ENCODE measurements around the gene RSPH10B. TPM values are rescaled to one million over a fixed set of nuclear protein-coding genes. Genes with fewer than 3 reads are reported as not detected.
"Not testable (repeated sequence)": the region's sequence is repeated elsewhere in the genome, so short reads cannot be mapped to it uniquely, and the experiment has no call there.

The RSPH10B gene
- total and polyA plus RNA-seq, 2 experiments from 2014 or later, result not detected

DNA sequence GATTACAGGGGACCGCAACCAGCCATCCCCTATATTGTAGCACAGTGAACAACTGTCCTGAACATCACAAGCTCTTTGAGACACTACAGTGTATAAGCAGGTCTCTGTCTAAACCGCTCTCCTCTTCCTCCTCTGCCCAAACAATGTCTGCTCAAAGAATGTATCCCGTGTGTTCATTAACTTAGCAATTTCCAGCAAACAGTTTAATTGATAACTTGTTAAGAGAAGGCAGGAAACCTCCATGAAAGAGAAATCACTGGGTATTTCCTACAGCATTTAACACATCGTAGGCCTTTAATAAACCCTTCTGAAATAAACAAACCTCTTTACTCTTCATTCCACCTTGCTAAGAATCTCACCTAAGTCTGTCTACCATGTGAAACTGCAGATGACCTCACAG, 36.9 kb upstream of the RSPH10B start:
- Histone ChIP-seq H3K4me1 (ENCODE audit: insufficient read depth) (peaks cover 13% of the 10 kb centered on the region), H3K9me2 (replicated peaks; ENCODE audit: insufficient read depth) (no peaks in the 10 kb centered on the region), H3K27ac (no peak overlapping the region), H3K36me3 (replicated peaks; ENCODE audit: insufficient read depth, low read depth) (no peaks in the 10 kb centered on the region), H3K4me3 (no peak overlapping the region), H2AFZ (no peak overlapping the region), H3K79me2 (peaks cover 37% of the 10 kb centered on the region), H4K20me1 (ENCODE audit: insufficient read depth, poor library complexity, severe bottlenecking) (no peaks in the 10 kb centered on the region), H3K9me3 (ENCODE audit: low read depth) (no peaks in the 10 kb centered on the region), H3K27me3 (no peaks in the 10 kb centered on the region), H3K4me2 (peak overlapping the region; percentile 85)
- DNase-seq (ENCODE audit: low spot score), result no peak
- 90% methylated on average over 4 of the region's 4 CpGs for WGBS (ENCODE audit: low lambda C conversion rate, missing lambda C conversion rate)
- TF ChIP-seq EZH2 (IDR thresholded peaks at IDR 0.05; ENCODE audit: borderline replicate concordance), result no peak
- TF ChIP-seq, protein P1, sequence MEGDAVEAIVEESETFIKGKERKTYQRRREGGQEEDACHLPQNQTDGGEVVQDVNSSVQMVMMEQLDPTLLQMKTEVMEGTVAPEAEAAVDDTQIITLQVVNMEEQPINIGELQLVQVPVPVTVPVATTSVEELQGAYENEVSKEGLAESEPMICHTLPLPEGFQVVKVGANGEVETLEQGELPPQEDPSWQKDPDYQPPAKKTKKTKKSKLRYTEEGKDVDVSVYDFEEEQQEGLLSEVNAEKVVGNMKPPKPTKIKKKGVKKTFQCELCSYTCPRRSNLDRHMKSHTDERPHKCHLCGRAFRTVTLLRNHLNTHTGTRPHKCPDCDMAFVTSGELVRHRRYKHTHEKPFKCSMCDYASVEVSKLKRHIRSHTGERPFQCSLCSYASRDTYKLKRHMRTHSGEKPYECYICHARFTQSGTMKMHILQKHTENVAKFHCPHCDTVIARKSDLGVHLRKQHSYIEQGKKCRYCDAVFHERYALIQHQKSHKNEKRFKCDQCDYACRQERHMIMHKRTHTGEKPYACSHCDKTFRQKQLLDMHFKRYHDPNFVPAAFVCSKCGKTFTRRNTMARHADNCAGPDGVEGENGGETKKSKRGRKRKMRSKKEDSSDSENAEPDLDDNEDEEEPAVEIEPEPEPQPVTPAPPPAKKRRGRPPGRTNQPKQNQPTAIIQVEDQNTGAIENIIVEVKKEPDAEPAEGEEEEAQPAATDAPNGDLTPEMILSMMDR (IDR thresholded peaks at IDR 0.05; ENCODE audit: poor library complexity), result no peak
- no peak for TF ChIP-seq EZH2phosphoT487 (IDR thresholded peaks at IDR 0.05; ENCODE audit: low read depth, severe bottlenecking, unreplicated experiment)

- H2AFZ ChIP-seq, result no peak overlapping the region
- no peak overlapping the region for H3K27ac ChIP-seq
- no peak overlapping the region for H3K4me3 ChIP-seq
- H3K4me1 ChIP-seq (ENCODE audit: insufficient read depth), result no peaks in the 10 kb centered on the region
- no peak for TF ChIP-seq EZH2 (IDR thresholded peaks at IDR 0.05; ENCODE audit: borderline replicate concordance)
- TF ChIP-seq EZH2phosphoT487 (IDR thresholded peaks at IDR 0.05; ENCODE audit: low read depth, severe bottlenecking, unreplicated experiment), result no peak
- TF ChIP-seq, protein P1 (IDR thresholded peaks at IDR 0.05; ENCODE audit: poor library complexity), result peak; percentile 82
- no peaks in the 10 kb centered on the region for H3K36me3 ChIP-seq (replicated peaks; ENCODE audit: insufficient read depth, low read depth)
- H3K27me3 ChIP-seq, result no peaks in the 10 kb centered on the region
- no peak overlapping the region for H3K4me2 ChIP-seq
- H3K9me3 ChIP-seq (ENCODE audit: low read depth), result no peaks in the 10 kb centered on the region
- WGBS (ENCODE audit: low lambda C conversion rate, missing lambda C conversion rate), result 64% methylated on average over 10 of the region's 10 CpGs
- H4K20me1 ChIP-seq (ENCODE audit: insufficient read depth, poor library complexity, severe bottlenecking), result no peaks in the 10 kb centered on the region
- peak; percentile 76 for DNase-seq (ENCODE audit: low spot score)
- H3K9me2 ChIP-seq (replicated peaks; ENCODE audit: insufficient read depth), result no peaks in the 10 kb centered on the region
- no peaks in the 10 kb centered on the region for H3K79me2 ChIP-seq
These were observed 26.8 kb upstream of the RSPH10B start for GRCh38 chr7:5997210-5997808.

DNA sequence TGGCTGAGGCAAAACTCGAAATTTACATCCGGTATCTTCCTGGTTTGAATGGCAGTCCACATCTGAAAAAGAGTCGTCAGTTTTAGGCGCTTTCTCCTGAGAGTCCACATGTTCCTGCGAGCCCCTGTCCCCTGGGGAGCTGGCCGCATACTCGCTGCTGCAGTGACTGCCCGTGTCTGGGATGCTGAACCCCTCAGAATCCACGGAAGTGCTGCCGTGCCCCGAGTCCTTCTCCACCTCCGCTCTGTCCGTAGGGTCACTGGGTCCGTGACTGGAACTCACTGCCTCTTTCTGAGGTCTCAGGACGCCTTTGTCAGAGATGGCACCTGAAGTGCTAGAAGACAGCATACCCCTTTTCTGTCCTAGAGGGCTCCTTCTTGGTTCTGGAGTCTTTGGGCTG, 16.6 kb upstream of the RSPH10B start:
- not testable (repeated sequence) for H3K27ac ChIP-seq; H3K79me2 ChIP-seq; H4K20me1 ChIP-seq (ENCODE audit: insufficient read depth, poor library complexity, severe bottlenecking); H3K27me3 ChIP-seq; H3K9me2 ChIP-seq (replicated peaks; ENCODE audit: insufficient read depth); H3K36me3 ChIP-seq (replicated peaks; ENCODE audit: insufficient read depth, low read depth); DNase-seq (ENCODE audit: low spot score); H3K9me3 ChIP-seq (ENCODE audit: low read depth); H3K4me3 ChIP-seq; H2AFZ ChIP-seq; H3K4me2 ChIP-seq; H3K4me1 ChIP-seq (ENCODE audit: insufficient read depth)
- WGBS (ENCODE audit: low lambda C conversion rate, missing lambda C conversion rate), result 94% methylated on average over 15 of the region's 15 CpGs

GRCh38 chr7:5979680-5980314, 9.3 kb upstream of the RSPH10B start:
- H3K4me3 ChIP-seq; H3K36me3 ChIP-seq (replicated peaks; ENCODE audit: insufficient read depth, low read depth); H3K27ac ChIP-seq; H3K4me2 ChIP-seq; H3K27me3 ChIP-seq; H3K9me2 ChIP-seq (replicated peaks; ENCODE audit: insufficient read depth); H2AFZ ChIP-seq; DNase-seq (ENCODE audit: low spot score); H3K79me2 ChIP-seq; H3K4me1 ChIP-seq (ENCODE audit: insufficient read depth); H4K20me1 ChIP-seq (ENCODE audit: insufficient read depth, poor library complexity, severe bottlenecking); H3K9me3 ChIP-seq (ENCODE audit: low read depth): not testable (repeated sequence)
- WGBS (ENCODE audit: low lambda C conversion rate, missing lambda C conversion rate), result 73% methylated on average over 1 of the region's 12 CpGs

GRCh38 chr7:5973580-5973979, 3.1 kb upstream of the RSPH10B start:
- not testable (repeated sequence) for H3K9me2 ChIP-seq (replicated peaks; ENCODE audit: insufficient read depth); DNase-seq (ENCODE audit: low spot score); H3K4me3 ChIP-seq; H2AFZ ChIP-seq; H3K27me3 ChIP-seq; H3K4me1 ChIP-seq (ENCODE audit: insufficient read depth); H4K20me1 ChIP-seq (ENCODE audit: insufficient read depth, poor library complexity, severe bottlenecking); H3K79me2 ChIP-seq; H3K36me3 ChIP-seq (replicated peaks; ENCODE audit: insufficient read depth, low read depth); H3K27ac ChIP-seq; H3K4me2 ChIP-seq; H3K9me3 ChIP-seq (ENCODE audit: low read depth)
- no CpG with 5 or more reads among the region's 8 CpGs for WGBS (ENCODE audit: low lambda C conversion rate, missing lambda C conversion rate)

DNA sequence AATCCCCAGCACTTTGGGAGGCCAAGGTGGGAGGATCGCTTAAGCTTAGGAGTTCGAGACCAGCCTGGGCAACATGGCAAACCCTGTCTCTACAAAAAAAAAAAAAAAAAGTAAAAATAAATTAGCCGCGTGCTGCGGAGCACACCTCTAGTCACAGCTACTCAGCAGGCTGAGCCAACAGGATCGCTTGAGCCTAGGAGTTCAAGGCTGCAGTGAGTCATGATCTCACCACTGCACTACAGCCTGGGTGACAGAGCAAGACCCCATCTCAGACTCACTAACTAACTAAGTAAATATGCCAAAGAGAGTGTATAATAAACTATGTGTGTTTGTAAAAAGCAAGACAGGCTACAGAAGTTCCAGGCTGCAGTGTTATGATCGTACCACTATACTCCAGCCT, 6.7 kb downstream of the RSPH10B start:
- DNase-seq (ENCODE audit: low spot score); H3K4me3 ChIP-seq; H2AFZ ChIP-seq; H3K4me1 ChIP-seq (ENCODE audit: insufficient read depth); H3K36me3 ChIP-seq (replicated peaks; ENCODE audit: insufficient read depth, low read depth); H3K27me3 ChIP-seq; H3K4me2 ChIP-seq; H4K20me1 ChIP-seq (ENCODE audit: insufficient read depth, poor library complexity, severe bottlenecking); H3K9me2 ChIP-seq (replicated peaks; ENCODE audit: insufficient read depth); H3K27ac ChIP-seq; H3K9me3 ChIP-seq (ENCODE audit: low read depth); H3K79me2 ChIP-seq: not testable (repeated sequence)
- WGBS (ENCODE audit: low lambda C conversion rate, missing lambda C conversion rate), result 50% methylated on average over 2 of the region's 7 CpGs

DNA sequence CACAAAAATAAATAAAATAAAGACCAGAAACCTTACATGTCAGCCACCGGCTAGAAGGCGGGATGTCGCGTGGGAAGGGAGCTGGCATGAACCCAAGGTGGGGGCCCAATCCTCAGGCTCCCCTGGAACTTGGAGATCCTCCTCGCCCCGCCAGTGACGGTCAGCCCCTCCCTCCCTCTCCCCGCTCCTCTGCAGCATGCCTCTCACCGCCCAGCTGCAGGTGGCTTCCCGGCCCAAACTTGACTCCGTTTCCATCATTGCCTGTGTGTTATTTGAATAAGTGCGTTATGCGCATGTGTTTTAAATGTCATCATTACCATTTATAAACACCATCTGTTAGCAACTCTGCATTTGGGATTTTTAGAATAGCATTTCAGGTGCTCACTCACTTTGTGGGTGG, 7.3 kb downstream of the RSPH10B start:
- no CpG with 5 or more reads among the region's 13 CpGs for WGBS (ENCODE audit: low lambda C conversion rate, missing lambda C conversion rate)

More for the DNA sequence above, 7.3 kb downstream of the RSPH10B start:
- not testable (repeated sequence) for H3K27me3 ChIP-seq; H4K20me1 ChIP-seq (ENCODE audit: insufficient read depth, poor library complexity, severe bottlenecking); H2AFZ ChIP-seq; H3K4me2 ChIP-seq; H3K79me2 ChIP-seq; H3K9me3 ChIP-seq (ENCODE audit: low read depth); DNase-seq (ENCODE audit: low spot score); H3K36me3 ChIP-seq (replicated peaks; ENCODE audit: insufficient read depth, low read depth); H3K27ac ChIP-seq; H3K4me1 ChIP-seq (ENCODE audit: insufficient read depth); H3K9me2 ChIP-seq (replicated peaks; ENCODE audit: insufficient read depth); H3K4me3 ChIP-seq
